IPS-18a (cell line): ENCODE data around the gene FAM83E.
"Not testable (repeated sequence)": the region's sequence is repeated elsewhere in the genome, so short reads cannot be mapped to it uniquely, and the experiment has no call there.

Experiments
- H3K27ac ChIP-seq: one replicate; pipeline ENCODE4 v1.5.1; 2013; ENCODE audit warnings: low read length
- H3K27me3 ChIP-seq: one replicate; pipeline ENCODE4 v1.6.1; 2013; ENCODE audit warnings: mild to moderate bottlenecking, low read length; ENCODE audit not compliant: control insufficient read depth, insufficient read depth
- H3K36me3 ChIP-seq: one replicate; pipeline ENCODE4 v1.6.1; 2013; ENCODE audit warnings: low read depth, low read length; ENCODE audit not compliant: control insufficient read depth
- H3K4me1 ChIP-seq: one replicate; pipeline ENCODE4 v1.6.1; 2013; ENCODE audit warnings: low read depth, low read length; ENCODE audit not compliant: control insufficient read depth
- H3K4me3 ChIP-seq: one replicate; pipeline ENCODE4 v1.5.1; 2013; ENCODE audit warnings: low read length
- H3K9ac ChIP-seq: one replicate; pipeline ENCODE4 v1.6.1; 2013; ENCODE audit warnings: mild to moderate bottlenecking, low read length, moderate library complexity
- H3K9me3 ChIP-seq: one replicate; pipeline ENCODE4 v1.6.1; 2013; ENCODE audit warnings: low read depth, low read length; ENCODE audit not compliant: control insufficient read depth

Gene FAM83E

DNA sequence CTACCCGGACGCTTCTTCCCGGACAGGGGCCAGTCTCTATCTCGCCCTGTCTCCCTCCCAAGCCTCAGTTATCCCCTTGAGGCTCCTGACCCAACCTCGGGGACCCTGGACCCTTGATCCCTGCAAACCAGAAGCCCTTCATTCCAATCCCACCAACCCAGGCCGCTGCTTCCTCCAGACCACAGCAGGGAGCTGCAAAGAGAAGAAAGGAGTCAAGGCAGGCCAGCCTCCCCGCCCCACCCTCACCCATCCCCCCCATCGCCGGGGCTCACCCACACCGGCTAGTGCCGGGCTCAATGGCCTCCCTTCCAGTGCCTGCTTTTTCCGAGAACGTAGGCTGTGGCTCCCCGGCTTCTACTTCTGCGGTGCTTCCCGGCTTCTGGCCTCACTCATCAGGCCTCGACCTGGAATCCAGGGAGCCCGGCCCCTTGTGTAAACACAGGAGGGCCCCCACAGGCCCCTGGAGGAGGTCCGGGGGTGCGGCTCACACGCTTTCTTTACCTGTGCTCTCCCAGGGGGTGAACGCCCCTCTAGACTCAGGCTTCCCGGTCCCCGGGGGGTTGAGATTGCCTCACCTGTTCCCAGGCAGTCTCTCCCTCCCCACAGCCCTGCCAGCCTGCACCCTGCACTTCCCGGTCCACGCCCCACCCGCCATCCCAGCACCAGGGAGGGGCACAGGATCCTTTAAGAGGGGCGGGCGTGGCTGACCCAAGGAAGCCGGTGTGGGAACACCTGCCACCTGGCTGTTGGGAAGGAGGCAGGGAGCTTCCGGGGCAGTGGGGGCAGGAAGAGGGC is at the start of gene FAM83E:
Gene FAM83E, minus strand, starts transcription at position 641 of the 795 bp plus-strand sequence. CDS start 1,704 bp downstream, outside the sequence.
- H3K9me3 ChIP-seq = no peaks in the 10 kb centered on the region
- peak within 1 kb of the TSS; percentile 64 for H3K9ac ChIP-seq
- H3K36me3 ChIP-seq = peaks cover 28% of the 10 kb centered on the region
- peak within 1 kb of the TSS; percentile 71 for H3K27ac ChIP-seq
- H3K4me3 ChIP-seq = peak within 1 kb of the TSS; percentile 40
- no peaks in the 10 kb centered on the region for H3K27me3 ChIP-seq
- peaks cover 21% of the 10 kb centered on the region for H3K4me1 ChIP-seq

DNA sequence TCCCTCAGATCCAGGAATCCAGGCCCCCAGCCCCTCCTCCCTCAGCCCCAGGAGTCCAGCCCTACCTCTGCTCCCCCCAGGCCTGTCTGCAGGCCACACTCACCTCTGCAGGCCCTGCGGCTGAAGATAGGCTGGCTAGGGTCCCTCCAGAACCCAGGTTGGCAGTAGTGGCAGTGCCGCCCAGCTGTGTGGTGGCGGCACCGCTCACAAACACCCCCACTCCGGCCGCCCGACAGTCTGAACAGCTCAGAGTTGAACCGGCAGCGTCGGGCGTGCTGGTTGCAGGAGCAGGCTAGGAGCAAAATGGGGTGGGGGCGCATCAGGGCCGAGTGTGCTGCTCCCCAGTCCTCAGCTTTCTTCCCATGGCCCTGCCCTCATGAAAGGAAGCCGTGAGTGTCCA is 49.6 kb upstream of the FAM83E start:
- Histone ChIP-seq H3K27me3 (no peaks in the 10 kb centered on the region), H3K9ac (no peak overlapping the region), H3K4me1 (no peaks in the 10 kb centered on the region), H3K27ac (no peak overlapping the region), H3K4me3 (no peak overlapping the region), H3K36me3 (no peaks in the 10 kb centered on the region), H3K9me3 (no peaks in the 10 kb centered on the region)

DNA sequence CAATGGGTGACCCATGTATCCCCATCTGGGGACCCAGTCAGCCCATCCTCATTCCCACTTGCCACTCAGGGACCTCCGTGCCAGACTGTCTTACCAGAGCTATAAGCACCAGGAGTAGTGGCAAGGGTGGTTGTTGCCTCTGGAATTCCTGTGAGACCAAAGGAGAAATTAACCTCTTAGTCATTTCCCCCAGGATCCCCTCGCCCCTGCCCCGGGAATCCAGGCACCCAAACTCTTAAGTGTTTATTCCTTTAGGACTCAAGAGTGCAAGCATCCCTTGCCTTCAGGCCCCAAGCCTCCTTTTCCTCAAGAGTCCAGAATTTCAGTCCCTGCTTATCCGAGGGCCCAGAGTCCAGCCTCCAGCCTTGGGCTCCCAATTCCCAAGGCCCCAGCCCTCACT is 48.8 kb upstream of the FAM83E start:
- Histone ChIP-seq H3K27me3 (no peaks in the 10 kb centered on the region), H3K9ac (no peak overlapping the region), H3K36me3 (no peaks in the 10 kb centered on the region), H3K4me3 (no peak overlapping the region), H3K27ac (no peak overlapping the region), H3K9me3 (no peaks in the 10 kb centered on the region), H3K4me1 (no peaks in the 10 kb centered on the region)

DNA sequence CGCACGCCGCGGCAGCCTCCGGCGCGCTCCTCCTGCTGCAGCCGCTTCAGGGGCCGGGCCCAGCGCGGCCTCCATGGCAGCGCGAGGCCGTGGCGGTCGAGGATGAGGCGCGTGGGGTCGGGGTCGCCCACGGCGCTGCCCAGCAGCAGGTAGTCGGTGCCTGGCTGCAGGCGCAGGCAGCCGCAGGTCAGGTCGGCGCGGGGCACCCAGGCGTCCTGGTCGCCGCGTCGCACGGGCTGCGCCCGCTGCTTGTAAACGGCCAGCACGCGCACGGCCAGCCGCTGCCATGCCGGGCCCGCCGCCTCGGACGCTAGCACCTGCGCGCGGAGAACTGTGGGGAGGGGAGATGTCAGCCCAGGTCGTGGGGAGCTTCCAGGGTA is 46.8 kb upstream of the FAM83E start:
- Histone ChIP-seq H3K9me3 (no peaks in the 10 kb centered on the region), H3K4me3 (no peak overlapping the region), H3K27me3 (no peaks in the 10 kb centered on the region), H3K9ac (no peak overlapping the region), H3K4me1 (peaks cover 4% of the 10 kb centered on the region), H3K36me3 (no peaks in the 10 kb centered on the region), H3K27ac (no peak overlapping the region)

DNA sequence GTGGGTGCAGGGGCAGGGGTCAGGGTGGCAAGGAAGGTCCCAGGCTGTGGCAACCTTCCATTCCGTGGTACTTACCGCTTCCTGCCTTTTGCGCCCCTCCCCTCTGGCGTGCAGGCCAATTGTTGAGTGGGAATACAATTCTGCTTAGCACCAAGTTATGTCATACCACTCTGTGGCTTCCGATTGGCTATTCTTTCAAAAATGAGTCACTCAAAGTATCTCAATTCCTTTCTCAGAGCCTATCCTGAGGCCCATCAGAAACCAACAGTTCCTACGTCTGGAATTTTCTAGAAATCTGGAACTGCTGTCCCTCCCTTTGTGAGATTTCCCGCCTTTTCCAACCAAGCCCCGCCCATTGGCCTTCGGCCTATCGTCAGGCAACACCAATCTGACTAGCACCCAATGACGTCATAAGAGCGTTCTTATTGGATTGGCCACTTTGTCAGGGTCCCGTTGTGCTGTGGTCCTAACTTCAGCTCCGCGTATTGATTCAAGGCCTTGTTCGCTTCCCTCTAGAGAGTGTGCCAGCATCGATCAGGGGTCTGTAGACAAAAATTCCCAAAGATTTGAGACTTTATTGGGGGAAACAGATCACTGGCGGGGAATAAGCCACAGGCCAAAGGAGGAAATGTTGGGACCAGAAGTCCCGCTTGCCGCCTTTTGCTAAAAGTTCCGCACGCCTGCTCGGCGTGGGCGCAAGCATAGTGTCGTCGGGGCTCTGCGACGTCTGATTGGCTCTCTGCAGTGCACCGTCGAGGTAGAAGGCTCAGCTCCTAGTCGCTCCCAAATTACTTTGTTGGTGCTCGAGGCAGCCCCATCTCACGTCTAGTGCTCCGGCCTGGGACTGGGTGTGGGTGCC is 46.2 kb upstream of the FAM83E start:
- Histone ChIP-seq H3K27me3 (no peaks in the 10 kb centered on the region), H3K9me3 (no peaks in the 10 kb centered on the region), H3K27ac (no peak overlapping the region), H3K36me3 (no peaks in the 10 kb centered on the region), H3K9ac (no peak overlapping the region), H3K4me3 (no peak overlapping the region), H3K4me1 (peaks cover 4% of the 10 kb centered on the region)

DNA sequence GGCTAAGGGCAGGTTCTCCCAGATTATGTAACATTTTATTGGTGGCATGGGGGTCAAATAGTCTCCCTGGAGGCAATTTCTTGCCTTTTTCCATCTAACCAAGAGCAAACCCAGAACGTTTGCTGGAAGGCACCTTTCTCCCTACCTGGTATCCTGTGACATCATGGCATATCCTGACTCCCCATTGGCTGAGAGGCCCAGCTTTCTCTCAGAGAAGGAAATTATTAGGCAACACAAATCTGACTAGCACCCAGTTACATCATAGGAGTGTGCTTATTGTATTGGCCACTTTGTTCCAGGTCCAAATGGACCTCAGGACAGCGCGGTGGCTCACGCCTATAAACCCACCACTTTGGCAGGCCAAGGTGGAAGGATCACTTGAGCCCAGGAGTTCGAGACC is 44.9 kb upstream of the FAM83E start:
- H3K27me3 ChIP-seq = no peaks in the 10 kb centered on the region
- no peaks in the 10 kb centered on the region for H3K9me3 ChIP-seq
- H3K4me3 ChIP-seq = no peak overlapping the region
- no peak overlapping the region for H3K9ac ChIP-seq
- no peaks in the 10 kb centered on the region for H3K36me3 ChIP-seq
- peaks cover 4% of the 10 kb centered on the region for H3K4me1 ChIP-seq
- no peak overlapping the region for H3K27ac ChIP-seq

DNA sequence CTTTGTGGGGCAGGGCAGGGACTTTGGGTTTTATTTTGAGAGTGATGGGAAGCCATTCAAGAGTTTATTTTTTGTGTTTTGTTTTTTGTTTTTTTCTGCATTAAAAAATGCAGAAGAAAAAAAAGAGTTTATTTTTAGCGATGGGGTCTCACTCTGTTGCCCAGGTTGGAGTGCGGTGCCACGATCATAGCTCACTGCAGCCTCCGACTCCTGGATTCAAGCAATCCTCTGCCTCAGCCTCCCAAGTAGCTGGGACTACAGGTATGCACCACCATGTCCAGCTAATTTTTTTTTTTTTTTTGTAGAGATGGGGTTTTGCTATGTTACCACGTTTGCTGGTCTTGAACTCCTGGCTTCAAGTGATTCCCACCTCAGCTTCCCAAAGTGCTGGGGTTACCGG is 43.6 kb upstream of the FAM83E start:
- Histone ChIP-seq H3K27me3 (no peaks in the 10 kb centered on the region), H3K9ac (no peak overlapping the region), H3K27ac (no peak overlapping the region), H3K4me3 (no peak overlapping the region), H3K36me3 (no peaks in the 10 kb centered on the region), H3K4me1 (peaks cover 4% of the 10 kb centered on the region), H3K9me3 (no peaks in the 10 kb centered on the region)

DNA sequence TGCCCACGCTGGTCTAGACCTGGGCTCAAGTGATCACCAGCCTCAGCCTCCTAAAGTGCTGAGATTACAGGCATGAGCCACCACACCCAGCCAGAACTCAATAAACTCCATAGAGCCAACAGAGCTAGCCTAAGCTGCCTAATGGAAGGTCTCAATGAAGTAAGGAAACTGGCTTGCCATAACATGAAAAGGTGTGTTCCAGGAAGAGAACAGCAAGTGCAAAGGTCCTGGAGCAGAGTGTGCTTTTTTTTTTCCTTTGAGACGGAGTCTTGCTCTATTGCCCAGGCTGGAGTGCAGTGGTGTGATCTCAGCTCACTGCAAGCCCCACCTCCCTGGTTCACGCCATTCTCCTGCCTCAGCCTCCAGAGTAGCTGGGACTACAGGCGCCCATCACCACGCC is 43.0 kb upstream of the FAM83E start:
- not testable (repeated sequence) for H3K36me3 ChIP-seq, H3K27ac ChIP-seq, H3K4me1 ChIP-seq, H3K9me3 ChIP-seq, H3K9ac ChIP-seq, H3K27me3 ChIP-seq, H3K4me3 ChIP-seq

DNA sequence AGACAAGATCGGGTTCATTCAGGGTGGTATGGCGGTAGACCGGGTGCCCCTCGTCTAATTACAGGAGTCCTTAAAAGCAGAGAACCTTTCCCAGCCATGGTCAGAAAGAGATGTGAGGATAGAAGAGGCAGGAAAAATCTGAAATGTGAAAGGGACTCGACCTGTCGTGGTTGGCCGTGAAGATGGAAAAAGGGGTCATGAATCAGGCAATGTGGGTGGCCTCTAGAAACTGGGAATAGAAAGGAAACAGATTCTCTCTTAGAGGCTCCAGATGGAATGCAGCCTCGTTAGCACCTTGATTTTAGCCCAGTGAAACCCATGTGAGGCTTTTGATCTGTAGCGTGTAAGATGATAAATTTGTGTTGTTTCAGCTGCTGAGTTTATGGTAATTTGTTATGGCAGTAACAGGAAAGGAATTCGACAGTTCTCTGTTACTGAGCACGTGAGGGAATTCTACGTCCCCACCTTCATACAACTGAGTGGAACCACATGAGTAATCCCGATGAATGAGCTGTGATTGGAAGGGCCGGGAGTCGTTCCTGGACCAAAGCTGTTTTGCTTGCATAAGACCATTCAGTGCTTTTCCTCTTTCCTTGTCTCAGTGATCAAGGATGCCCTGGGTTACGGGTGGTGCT is 42.1 kb upstream of the FAM83E start:
- Histone ChIP-seq H3K36me3 (no peaks in the 10 kb centered on the region), H3K4me1 (peaks cover 4% of the 10 kb centered on the region), H3K9ac (no peak overlapping the region), H3K4me3 (no peak overlapping the region), H3K9me3 (no peaks in the 10 kb centered on the region), H3K27ac (no peak overlapping the region), H3K27me3 (no peaks in the 10 kb centered on the region)

DNA sequence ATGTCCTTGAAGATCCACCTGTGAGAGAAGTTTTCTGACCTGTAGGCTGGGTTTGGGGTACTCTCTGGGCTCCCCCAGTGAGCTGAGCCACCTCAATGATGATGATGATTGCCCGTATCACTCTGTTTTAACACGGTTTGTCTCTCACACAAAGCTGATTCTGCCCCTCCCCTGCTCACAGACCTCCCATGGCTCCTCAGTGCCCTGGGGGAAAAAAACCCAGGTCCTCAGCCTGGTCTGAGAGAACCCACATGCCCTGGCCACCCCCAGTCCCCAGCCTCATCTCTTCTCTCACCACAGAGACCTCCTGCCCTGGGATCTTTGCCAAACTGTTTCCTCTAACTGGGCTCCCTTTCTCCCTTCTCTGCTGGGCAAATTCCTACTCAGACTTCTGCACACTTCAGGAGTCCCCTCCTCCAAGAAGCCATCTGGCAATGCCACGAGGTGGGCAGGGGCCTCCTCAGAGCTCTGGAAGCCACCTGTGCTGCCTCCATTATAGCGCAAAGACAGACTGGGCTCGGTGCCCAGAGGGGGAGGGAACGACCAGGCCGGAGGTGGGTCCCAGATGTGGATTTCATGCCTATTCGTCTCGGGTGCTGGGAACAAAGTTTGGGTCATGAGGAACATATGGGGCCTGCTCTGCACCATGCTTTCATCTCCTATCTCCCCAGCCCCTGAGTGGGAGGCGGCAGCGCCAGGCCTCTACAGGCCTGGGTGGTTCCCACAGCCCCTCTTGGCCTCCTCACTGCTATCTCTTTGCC is 39.6 kb upstream of the FAM83E start:
- Histone ChIP-seq H3K9ac (no peak overlapping the region), H3K27ac (no peak overlapping the region)

DNA sequence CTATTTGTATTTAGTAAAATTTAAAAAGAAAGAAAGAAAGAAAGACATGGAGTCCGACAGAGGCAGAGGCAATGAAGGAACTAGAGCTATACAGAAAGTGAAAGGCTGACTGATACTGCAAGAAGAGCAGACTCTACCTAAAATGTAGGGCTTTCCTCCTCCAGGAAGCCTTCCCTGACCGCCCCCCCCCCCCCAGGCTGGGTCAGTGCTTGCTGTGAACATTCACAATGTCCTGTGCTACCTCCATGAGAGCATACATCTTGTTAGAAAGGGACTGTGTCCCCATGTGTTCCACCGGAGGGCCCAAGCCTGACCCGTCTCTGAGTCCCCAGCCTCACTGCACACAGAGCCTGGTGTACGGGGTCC is 36.8 kb upstream of the FAM83E start:
- Histone ChIP-seq H3K9me3 (no peaks in the 10 kb centered on the region), H3K4me1 (no peaks in the 10 kb centered on the region), H3K4me3 (no peak overlapping the region), H3K36me3 (no peaks in the 10 kb centered on the region), H3K9ac (no peak overlapping the region), H3K27me3 (no peaks in the 10 kb centered on the region), H3K27ac (no peak overlapping the region)

More for the DNA sequence above, 39.6 kb upstream of the FAM83E start:
- Histone ChIP-seq H3K9me3 (no peaks in the 10 kb centered on the region), H3K27me3 (no peaks in the 10 kb centered on the region), H3K4me1 (peaks cover 4% of the 10 kb centered on the region), H3K4me3 (no peak overlapping the region), H3K36me3 (no peaks in the 10 kb centered on the region)
